SIG-M5 (cell line): ENCODE data around the gene SH3GLB1.

Experiments
- DNase-seq: peaks from one replicate; lab custom pipeline; 2025; lab: John Stamatoyannopoulos, UW

The SH3GLB1 gene

DNA sequence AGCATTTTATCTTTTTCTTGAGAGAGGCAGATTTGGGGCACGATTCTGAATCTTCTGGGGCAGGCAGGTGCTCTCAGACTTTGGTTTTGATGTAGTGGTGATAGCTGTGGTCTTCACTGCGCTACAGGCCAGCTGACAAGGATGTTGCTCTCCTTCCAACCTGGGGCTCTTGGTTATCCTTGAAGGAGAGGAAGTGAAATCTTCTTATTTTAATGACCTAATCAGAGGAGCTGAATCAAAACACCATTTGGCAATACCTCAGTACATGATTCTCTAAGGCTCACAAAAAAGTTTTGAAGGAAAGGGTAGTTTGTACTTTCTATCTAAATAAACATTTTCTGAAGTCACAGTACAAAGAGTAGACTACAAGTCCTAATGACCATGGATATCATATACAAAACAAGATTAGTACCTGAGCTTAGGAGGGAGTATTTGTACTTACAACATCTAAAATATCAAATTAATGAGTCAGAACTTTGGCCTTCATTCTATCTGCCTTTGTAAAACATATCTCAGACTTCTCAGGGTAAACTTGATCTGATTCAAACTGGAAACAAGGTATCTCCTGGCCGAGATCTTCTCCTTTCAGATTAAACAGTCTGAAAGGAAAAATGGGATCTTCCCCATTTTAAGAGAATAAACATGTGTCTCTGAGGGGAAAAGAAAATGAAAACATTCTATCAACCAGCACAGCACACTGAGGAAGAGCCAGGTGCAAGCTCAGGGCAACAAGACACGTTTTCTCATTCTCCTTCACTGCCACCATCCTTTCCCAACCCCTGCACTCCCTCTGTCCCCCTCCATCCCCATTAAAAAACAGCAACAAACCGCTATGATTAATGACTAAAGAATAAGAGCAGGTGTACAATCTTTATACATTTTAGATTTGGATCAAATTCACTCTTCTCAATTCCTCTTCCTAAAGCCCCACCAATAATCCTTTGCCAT, 69.2 kb downstream of the SH3GLB1 start:
- DNase-seq = no peak

- peak; percentile 91 for DNase-seq
Observed at GRCh38 chr1:86774305-86775295, 70.2 kb downstream of the SH3GLB1 start.

GRCh38 chr1:86775395-86775794, 71.0 kb downstream of the SH3GLB1 start:
- no peak for DNase-seq

GRCh38 chr1:86776108-86776507, 71.7 kb downstream of the SH3GLB1 start:
- no peak for DNase-seq

- no peak for DNase-seq
Observed at GRCh38 chr1:86778569-86779239, 74.3 kb downstream of the SH3GLB1 start.

DNA sequence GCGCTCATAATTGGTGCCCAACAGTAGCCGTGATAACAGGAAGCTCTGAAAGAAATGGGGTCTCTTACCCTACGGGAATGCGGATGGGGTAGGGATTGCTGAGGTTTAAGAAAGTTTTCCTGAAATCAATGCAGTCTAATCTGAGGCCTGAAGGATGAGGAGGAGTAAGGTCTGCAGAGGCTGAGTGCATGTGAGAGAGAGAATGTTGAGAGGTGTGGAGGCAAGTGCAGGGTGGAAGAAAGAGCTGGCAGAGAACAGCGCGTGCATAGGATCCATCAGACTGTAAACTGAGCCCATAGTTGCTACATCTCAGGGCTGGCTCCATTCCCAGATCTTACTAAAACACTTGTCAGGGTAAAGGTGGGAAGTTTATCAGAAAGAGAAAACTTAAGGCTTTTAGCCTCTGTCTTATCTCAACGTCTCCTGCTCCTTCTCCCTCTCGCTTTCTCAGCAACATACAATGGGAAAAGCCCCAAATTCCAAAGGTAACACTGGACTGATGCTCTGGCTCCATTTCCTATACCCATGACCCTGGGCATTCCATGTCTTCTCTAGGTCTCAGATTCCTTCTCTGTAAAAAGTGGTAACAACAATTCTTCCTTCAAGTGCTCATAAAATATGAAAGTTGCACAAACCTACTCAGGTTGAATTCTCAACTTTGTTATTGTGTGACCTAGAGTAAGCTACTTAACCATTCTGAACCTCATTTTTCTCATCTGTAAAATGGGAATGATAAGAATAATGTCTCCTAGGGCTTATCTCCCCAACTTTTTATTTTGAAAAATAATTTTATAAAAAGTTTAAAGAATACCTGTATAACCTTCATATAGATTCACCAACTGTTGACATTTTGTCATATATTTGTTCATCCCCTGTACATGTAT, 75.2 kb downstream of the SH3GLB1 start:
- DNase-seq = no peak

- DNase-seq = no peak
Observed at GRCh38 chr1:86782482-86782881, 78.1 kb downstream of the SH3GLB1 start.

- no peak for DNase-seq
Observed at GRCh38 chr1:86787621-86788020, 83.2 kb downstream of the SH3GLB1 start.

DNA sequence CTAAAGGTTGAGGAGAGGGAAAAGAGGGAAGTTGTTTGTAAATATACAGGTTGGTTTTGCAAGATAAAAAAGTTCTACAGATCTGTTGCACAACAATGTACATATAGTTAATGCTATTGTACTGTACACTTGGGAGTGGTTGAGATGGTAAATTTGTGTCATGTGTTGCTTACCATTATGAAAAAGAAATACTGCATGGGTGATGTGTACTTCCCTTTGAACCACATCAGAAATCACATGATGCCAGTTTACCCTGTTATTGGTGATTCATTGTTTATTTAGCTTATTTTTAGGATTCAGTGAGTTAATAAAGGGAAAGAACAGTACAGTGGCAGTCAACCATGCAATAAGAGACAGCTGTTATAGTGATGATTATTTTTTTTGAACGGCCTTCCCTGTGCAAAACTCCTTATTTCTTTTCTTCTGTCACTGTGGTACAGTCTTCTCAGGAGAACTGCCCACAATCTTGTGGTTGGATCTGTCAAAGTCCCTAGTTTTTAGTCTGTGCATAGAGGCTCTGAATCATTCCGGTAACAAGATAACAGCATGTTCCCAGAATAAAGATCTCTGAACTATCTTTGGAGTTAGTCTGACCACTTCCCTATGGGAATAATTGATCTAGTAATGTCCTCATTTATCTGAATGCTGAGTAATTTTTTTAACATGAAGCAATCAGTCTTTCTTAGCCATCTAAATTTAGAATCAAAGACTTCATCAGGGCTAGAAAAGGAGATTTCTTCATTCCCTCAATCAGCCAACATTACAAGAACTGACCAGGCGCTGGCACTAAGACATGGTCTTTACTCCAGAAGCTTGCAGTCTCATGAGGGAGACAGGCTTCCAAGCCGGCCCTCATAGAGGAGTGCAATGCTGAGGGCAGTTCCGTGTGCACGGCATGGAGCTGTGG, 84.2 kb downstream of the SH3GLB1 start:
- DNase-seq = peak; percentile 43

DNA sequence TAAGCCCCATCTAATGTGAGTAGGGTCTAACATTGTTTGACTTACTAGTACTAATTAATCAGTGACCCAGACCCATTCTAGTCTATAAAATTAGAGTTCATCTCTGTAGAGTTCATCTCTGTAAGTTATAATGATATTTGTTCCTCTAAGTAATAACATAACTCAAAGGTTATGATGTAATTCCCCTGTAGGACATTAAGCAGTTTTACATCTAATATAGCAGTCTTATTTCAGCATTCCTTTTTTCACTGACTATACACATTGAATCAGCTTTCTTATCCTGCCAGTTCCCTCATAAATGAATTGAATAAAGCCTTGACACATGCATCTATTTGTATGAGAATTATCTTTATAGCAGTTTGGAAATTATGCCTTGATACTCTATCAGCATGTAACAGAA, 90.9 kb downstream of the SH3GLB1 start:
- DNase-seq = no peak
